ENCODE measurements around the gene SAMD8.
A peak's percentile ranks its signal among the peaks of the same experiment; 100 is the strongest.

SAMD8 gene

GRCh38 chr10:75228278-75228677, 116.8 kb downstream of the SAMD8 start:
- DNase-seq: no peak

GRCh38 chr10:75228834-75229233, 117.4 kb downstream of the SAMD8 start:
- DNase-seq: no peak

GRCh38 chr10:75229971-75230370, 118.5 kb downstream of the SAMD8 start:
- no peak for DNase-seq

- peak; percentile 10 to 49 for DNase-seq
These were observed 119.2 kb downstream of the SAMD8 start for GRCh38 chr10:75230600-75231038.

All from SHP77 (cell line).